Mesenteric fat pad (tissue), 1 donor: ENCODE data around the gene PMEPA1. TPM values are rescaled to one million over a fixed set of nuclear protein-coding genes. Genes with fewer than 3 reads are reported as not detected.

ENCODE experiments used
- DNase-seq: peaks from one replicate; pipeline ENCODE4 v3.0.0-alpha.2; 2020; ENCODE audit warnings: low spot score
- total RNA-seq: library from RNA; stranded (reverse); fragmentation: NEBNext Ultra II Directional; extraction: Animal tissue kit (Norgen Biotek cat#: 25700); gene quantifications from one replicate; pipeline ENCODE4 v1.2.1, GENCODE V29; 2021
- donor health status: DM: yes; HTN: yes; CAD: no.

PMEPA1 gene
- total RNA-seq, 1 donor from 2014 or later, result 90.0 TPM

GRCh38 chr20:57737349-57737748 is 27.5 kb upstream of the PMEPA1 start:
- DNase-seq, result no peak

GRCh38 chr20:57736738-57737347 is 27.0 kb upstream of the PMEPA1 start:
- DNase-seq, result no peak

- DNase-seq, result no peak
Measured at GRCh38 chr20:57735831-57736737, 26.3 kb upstream of the PMEPA1 start.

GRCh38 chr20:57734754-57735153 is 24.9 kb upstream of the PMEPA1 start:
- DNase-seq, result no peak

- no peak for DNase-seq
Measured at GRCh38 chr20:57732226-57732625, 22.4 kb upstream of the PMEPA1 start.

- DNase-seq, result no peak
Measured at GRCh38 chr20:57728762-57729161, 18.9 kb upstream of the PMEPA1 start.

- DNase-seq, result no peak
Measured at GRCh38 chr20:57727863-57728262, 18.0 kb upstream of the PMEPA1 start.

- no peak for DNase-seq
Measured at GRCh38 chr20:57725636-57726035, 15.8 kb upstream of the PMEPA1 start.

- no peak for DNase-seq
Measured at GRCh38 chr20:57724610-57725405, 15.0 kb upstream of the PMEPA1 start.

GRCh38 chr20:57723816-57724215 is 14.0 kb upstream of the PMEPA1 start:
- no peak for DNase-seq

GRCh38 chr20:57719951-57720350 is 10.1 kb upstream of the PMEPA1 start:
- DNase-seq, result no peak

GRCh38 chr20:57718490-57719009 is 8.7 kb upstream of the PMEPA1 start:
- DNase-seq, result peak; percentile 97

- DNase-seq, result no peak
Measured at GRCh38 chr20:57717797-57718196, 8.0 kb upstream of the PMEPA1 start.

GRCh38 chr20:57716901-57717300 is 7.1 kb upstream of the PMEPA1 start:
- no peak for DNase-seq

- DNase-seq, result no peak
Measured at GRCh38 chr20:57716202-57716601, 6.4 kb upstream of the PMEPA1 start.

GRCh38 chr20:57715268-57715904 is 5.6 kb upstream of the PMEPA1 start:
- DNase-seq, result no peak

- no peak for DNase-seq
Measured at GRCh38 chr20:57714409-57715267, 4.8 kb upstream of the PMEPA1 start.

GRCh38 chr20:57713951-57714350 is 4.1 kb upstream of the PMEPA1 start:
- DNase-seq, result no peak

GRCh38 chr20:57713505-57713903 is 3.7 kb upstream of the PMEPA1 start:
- DNase-seq, result no peak

GRCh38 chr20:57712851-57713504 is 3.2 kb upstream of the PMEPA1 start:
- no peak for DNase-seq
